ENCODE measurements around the gene TNS1. TPM values are rescaled to one million over a fixed set of nuclear protein-coding genes. Genes with fewer than 3 reads are reported as not detected.
A peak's percentile ranks its signal among the peaks of the same experiment; 100 is the strongest.

Gene TNS1
- total RNA-seq, 6 experiments from 2014 or later = 113 to 139 (median 126) TPM

DNA sequence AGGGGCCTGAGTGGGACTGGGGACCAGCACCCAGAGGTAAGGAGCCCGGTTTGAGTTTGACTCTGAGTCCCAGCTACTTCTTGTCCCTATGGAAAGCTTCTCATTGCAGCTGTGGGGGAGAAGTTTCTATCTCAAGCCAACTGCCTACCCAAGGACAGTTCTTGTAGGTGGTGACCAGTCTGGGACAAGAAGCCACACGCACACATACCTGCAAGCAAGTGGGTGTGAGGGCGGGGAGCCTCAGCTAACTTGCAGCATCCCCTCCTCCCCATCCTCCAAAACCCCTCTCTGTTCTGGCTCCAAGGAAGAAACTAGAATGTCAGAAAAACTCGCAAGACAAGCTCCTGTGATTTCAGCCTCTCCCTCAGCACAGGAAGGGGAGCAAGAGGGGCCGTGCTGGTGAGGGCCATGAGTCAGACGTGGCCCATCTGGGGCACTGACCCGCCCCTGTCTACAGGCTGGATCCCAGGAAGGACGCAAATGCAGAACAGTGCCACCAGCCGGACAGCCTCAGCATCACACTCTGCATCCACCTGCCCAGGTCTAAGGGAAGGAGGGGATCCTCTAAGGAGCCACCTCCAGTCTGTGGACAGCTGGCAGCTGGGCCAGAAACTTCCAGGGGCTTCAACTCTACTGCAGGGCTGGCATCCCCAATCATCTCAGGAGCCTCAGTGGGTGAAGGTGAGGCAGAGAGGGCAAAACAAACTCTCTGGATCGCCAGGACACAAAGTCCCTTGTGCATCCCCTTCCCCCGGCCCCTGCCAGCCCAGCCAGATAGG is 103.4 kb downstream of the TNS1 start:
- peak; percentile 88 for DNase-seq
- Mint-ChIP-seq H3K4me3 (peak overlapping the region; percentile 37; the same call in 1 of the 2 replicates), H3K4me1 (ENCODE audit: low read depth) (peaks cover 55% of the 10 kb centered on the region), H3K27ac (peak overlapping the region; percentile 76), H3K9me3 (no peaks in the 10 kb centered on the region), H3K36me3 (ENCODE audit: low read depth) (peaks cover 31% of the 10 kb centered on the region), H3K27me3 (ENCODE audit: insufficient read depth) (peaks cover 6% of the 10 kb centered on the region)
- TF ChIP-seq, protein P1, sequence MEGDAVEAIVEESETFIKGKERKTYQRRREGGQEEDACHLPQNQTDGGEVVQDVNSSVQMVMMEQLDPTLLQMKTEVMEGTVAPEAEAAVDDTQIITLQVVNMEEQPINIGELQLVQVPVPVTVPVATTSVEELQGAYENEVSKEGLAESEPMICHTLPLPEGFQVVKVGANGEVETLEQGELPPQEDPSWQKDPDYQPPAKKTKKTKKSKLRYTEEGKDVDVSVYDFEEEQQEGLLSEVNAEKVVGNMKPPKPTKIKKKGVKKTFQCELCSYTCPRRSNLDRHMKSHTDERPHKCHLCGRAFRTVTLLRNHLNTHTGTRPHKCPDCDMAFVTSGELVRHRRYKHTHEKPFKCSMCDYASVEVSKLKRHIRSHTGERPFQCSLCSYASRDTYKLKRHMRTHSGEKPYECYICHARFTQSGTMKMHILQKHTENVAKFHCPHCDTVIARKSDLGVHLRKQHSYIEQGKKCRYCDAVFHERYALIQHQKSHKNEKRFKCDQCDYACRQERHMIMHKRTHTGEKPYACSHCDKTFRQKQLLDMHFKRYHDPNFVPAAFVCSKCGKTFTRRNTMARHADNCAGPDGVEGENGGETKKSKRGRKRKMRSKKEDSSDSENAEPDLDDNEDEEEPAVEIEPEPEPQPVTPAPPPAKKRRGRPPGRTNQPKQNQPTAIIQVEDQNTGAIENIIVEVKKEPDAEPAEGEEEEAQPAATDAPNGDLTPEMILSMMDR (IDR thresholded peaks at IDR 0.05) = peak; percentile 89

DNA sequence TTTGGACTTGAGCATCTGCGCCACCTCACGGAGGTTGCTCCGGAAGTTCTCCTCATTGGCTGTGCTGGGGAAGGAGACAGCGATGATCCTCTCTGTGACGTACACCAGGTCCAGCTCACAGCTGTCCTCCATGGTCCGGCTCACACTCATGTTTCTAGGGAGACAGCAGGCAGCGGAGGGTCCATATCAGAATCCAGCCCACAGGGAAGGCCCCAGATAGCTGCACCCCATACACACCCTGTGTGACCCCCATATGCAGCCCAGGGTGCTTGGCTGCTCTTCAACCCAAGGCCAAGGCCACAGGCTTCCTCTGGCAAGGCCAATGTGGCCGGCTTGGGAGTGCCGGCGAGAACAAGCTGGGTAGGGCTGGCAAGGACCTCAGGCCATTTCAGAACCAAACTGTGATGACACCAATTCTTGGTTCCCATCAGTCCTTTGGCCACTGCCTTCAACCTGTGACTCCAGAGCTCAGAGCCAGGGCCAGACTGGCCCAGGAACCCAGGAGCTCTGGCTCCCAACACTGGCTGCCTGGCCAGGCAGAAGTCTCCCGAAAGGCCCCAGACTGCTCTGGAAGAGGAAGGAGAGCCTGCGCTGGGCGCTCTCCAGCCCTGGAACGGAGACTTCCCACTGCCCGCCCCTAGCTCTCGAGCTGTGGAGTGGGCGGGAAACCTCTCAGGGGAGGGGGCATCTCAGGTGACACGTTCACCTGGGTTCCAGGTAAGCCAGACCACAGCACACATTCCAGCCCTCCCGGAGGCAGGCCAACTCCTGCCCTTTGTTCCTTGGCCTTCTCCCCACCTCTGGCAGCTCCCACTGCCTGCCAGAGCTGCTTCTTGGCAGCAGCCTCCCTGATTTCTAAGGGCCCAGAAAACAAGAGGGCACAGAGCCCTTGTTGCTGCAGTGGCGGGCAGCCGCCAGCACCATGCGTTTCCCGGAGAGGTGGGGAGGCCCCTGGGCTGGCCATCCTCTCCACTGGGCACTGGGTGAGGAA is 104.7 kb downstream of the TNS1 start:
- TF ChIP-seq, protein P1 (IDR thresholded peaks at IDR 0.05) = no peak
- H3K27ac Mint-ChIP-seq = no peak overlapping the region
- no peaks in the 10 kb centered on the region for H3K9me3 Mint-ChIP-seq
- peaks cover 6% of the 10 kb centered on the region for H3K27me3 Mint-ChIP-seq (ENCODE audit: insufficient read depth)
- peaks cover 22% of the 10 kb centered on the region for H3K36me3 Mint-ChIP-seq (ENCODE audit: low read depth)
- no peak for DNase-seq
- H3K4me3 Mint-ChIP-seq = no peak overlapping the region
- peaks cover 42% of the 10 kb centered on the region for H3K4me1 Mint-ChIP-seq (ENCODE audit: low read depth)

DNA sequence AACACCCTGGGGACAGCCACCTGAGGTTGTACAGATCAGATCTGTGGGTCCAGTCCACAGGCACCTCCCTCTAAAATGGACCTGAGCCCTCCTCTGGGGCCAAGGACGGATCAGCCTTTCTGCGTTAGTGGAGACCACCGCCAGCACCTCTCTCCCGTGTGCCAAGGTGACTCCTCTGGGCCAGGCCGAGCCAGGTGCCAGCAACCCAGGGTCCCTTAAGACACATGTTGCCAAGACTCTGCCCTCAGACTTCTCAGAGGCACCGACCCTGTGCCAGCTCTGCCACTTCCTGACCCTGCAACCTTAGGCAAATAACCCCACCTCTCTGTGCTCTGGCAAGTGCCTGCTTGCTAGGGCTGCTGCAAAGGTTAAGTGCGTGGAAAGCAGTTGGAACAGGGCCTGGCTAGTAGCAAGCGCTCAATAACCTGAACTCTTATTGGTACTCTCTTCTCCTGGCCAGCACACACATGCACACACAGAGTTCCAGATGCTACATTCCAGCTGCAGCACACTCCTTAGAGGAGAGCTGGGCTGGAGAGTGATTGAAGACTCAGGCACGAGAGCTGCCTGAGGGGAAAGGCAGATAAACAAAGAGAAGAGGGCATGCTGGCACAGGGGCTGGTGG is 105.6 kb downstream of the TNS1 start:
- Mint-ChIP-seq H3K36me3 (ENCODE audit: low read depth) (peaks cover 19% of the 10 kb centered on the region), H3K9me3 (no peaks in the 10 kb centered on the region), H3K4me3 (no peak overlapping the region; the same call in 1 of the 2 replicates), H3K27ac (peak overlapping the region; percentile 38), H3K27me3 (ENCODE audit: insufficient read depth) (peaks cover 6% of the 10 kb centered on the region), H3K4me1 (ENCODE audit: low read depth) (peaks cover 33% of the 10 kb centered on the region)
- TF ChIP-seq, protein P1 (IDR thresholded peaks at IDR 0.05) = no peak
- DNase-seq = no peak

DNA sequence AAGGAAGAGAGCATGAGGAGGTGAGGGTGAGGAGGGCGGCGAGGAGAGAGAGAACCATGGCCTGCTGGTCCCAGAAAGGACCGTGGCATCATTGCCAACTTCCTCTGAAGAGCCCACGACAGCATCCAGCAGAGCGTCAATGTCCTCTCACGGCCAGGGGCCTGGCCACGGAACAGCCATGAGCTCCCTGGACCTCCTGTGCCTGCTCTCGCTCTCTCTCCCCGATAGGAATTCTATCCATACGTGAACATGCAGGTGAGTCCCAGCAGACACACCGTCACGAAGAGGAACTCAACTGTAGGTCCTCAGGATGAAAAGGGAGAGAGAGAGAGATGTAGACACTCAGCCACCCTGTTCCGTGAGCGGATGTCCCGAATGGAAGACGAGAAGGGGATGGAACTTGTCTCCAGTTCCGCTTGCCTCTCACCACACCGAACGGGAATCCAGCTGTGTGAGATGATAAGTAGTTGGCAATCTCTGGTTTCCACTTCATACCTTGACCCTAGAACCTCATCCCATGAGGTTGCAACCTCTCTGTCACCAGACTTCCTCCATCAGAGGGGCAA is 107.6 kb downstream of the TNS1 start:
- peak overlapping the region; percentile 30; the same call in 1 of the 2 replicates for H3K4me3 Mint-ChIP-seq
- H3K4me1 Mint-ChIP-seq (ENCODE audit: low read depth) = peaks cover 21% of the 10 kb centered on the region
- peak overlapping the region; percentile 59 for H3K27ac Mint-ChIP-seq
- peaks cover 17% of the 10 kb centered on the region for H3K36me3 Mint-ChIP-seq (ENCODE audit: low read depth)
- TF ChIP-seq, protein P1 (IDR thresholded peaks at IDR 0.05) = no peak
- H3K27me3 Mint-ChIP-seq (ENCODE audit: insufficient read depth) = peaks cover 6% of the 10 kb centered on the region
- no peak for DNase-seq
- no peaks in the 10 kb centered on the region for H3K9me3 Mint-ChIP-seq

DNA sequence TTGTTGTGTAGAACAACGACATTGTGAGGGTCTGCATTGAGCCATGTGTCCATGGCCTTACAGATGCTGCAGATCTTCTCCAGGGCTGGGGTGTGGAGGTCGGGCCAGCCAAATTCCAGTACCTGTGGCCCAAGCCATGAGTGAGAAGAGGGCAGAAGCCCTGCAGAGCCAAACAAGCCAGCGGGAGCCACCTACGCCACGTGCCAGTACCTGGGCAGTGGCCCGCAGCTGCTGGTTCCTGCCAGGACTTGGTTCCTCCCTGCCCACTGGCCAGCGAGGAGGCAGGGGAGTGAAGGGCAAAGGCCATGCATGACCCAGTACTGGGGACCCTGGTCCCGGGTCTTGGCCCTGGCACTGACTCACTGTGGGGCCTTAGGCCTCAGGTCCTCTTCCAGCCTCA is 109.4 kb downstream of the TNS1 start:
- H3K9me3 Mint-ChIP-seq = no peaks in the 10 kb centered on the region
- peaks cover 7% of the 10 kb centered on the region for H3K27me3 Mint-ChIP-seq (ENCODE audit: insufficient read depth)
- H3K36me3 Mint-ChIP-seq (ENCODE audit: low read depth) = peaks cover 32% of the 10 kb centered on the region
- H3K4me3 Mint-ChIP-seq = no peak overlapping the region
- peaks cover 7% of the 10 kb centered on the region; the same call in 1 of the 2 replicates for H3K4me1 Mint-ChIP-seq (ENCODE audit: low read depth)
- H3K27ac Mint-ChIP-seq = no peak overlapping the region
- DNase-seq = no peak
- TF ChIP-seq, protein P1 (IDR thresholded peaks at IDR 0.05) = no peak

Measured in HFFc6 (cell line).